ENCODE measurements around the gene PARD3.

Gene PARD3

GRCh38 chr10:34643620-34644019 is 171.5 kb downstream of the PARD3 start:
- no peak for DNase-seq

GRCh38 chr10:34641913-34642558 is 173.1 kb downstream of the PARD3 start:
- DNase-seq: no peak

GRCh38 chr10:34641147-34641912 is 173.8 kb downstream of the PARD3 start:
- no peak for DNase-seq

GRCh38 chr10:34638406-34639054 is 176.6 kb downstream of the PARD3 start:
- DNase-seq: peak; percentile 26

- no peak for DNase-seq
Measured at GRCh38 chr10:34637418-34637911, 177.6 kb downstream of the PARD3 start.

GRCh38 chr10:34635111-34635510 is 180.0 kb downstream of the PARD3 start:
- no peak for DNase-seq

- no peak for DNase-seq
Measured at GRCh38 chr10:34633374-34633773, 181.7 kb downstream of the PARD3 start.

- DNase-seq: no peak
Measured at GRCh38 chr10:34629084-34629483, 186.0 kb downstream of the PARD3 start.

GRCh38 chr10:34628174-34628796 is 186.8 kb downstream of the PARD3 start:
- DNase-seq: no peak

GRCh38 chr10:34627741-34628140 is 187.4 kb downstream of the PARD3 start:
- DNase-seq: no peak

- no peak for DNase-seq
Measured at GRCh38 chr10:34627331-34627730, 187.8 kb downstream of the PARD3 start.

GRCh38 chr10:34626158-34626880 is 188.8 kb downstream of the PARD3 start:
- no peak for DNase-seq

GRCh38 chr10:34624323-34625153 is 190.6 kb downstream of the PARD3 start:
- no peak for DNase-seq

GRCh38 chr10:34622945-34623344 is 192.2 kb downstream of the PARD3 start:
- no peak for DNase-seq

GRCh38 chr10:34618611-34619010 is 196.5 kb downstream of the PARD3 start:
- no peak for DNase-seq

- no peak for DNase-seq
Measured at GRCh38 chr10:34615770-34616169, 199.3 kb downstream of the PARD3 start.

GRCh38 chr10:34613491-34613890 is 201.6 kb downstream of the PARD3 start:
- DNase-seq: no peak

- no peak for DNase-seq
Measured at GRCh38 chr10:34612938-34613337, 202.2 kb downstream of the PARD3 start.

- DNase-seq: no peak
Measured at GRCh38 chr10:34612446-34612845, 202.7 kb downstream of the PARD3 start.

GRCh38 chr10:34609287-34609940 is 205.7 kb downstream of the PARD3 start:
- DNase-seq: no peak

GRCh38 chr10:34607894-34608293 is 207.2 kb downstream of the PARD3 start:
- no peak for DNase-seq

Data from NCI-H446 treated with DMSO at 0.1 percent for 48 hours (cell line).